Amygdala (tissue), 56 donors: Measurements from ENCODE around the gene SNX18.
"Not testable (repeated sequence)": the region's sequence is repeated elsewhere in the genome, so short reads cannot be mapped to it uniquely, and the experiment has no call there.

Experiments
- DNase-seq, 56 donors: peaks; one replicate each; lab custom pipeline; 2025; lab: John Stamatoyannopoulos, UW

Gene SNX18, protein sequence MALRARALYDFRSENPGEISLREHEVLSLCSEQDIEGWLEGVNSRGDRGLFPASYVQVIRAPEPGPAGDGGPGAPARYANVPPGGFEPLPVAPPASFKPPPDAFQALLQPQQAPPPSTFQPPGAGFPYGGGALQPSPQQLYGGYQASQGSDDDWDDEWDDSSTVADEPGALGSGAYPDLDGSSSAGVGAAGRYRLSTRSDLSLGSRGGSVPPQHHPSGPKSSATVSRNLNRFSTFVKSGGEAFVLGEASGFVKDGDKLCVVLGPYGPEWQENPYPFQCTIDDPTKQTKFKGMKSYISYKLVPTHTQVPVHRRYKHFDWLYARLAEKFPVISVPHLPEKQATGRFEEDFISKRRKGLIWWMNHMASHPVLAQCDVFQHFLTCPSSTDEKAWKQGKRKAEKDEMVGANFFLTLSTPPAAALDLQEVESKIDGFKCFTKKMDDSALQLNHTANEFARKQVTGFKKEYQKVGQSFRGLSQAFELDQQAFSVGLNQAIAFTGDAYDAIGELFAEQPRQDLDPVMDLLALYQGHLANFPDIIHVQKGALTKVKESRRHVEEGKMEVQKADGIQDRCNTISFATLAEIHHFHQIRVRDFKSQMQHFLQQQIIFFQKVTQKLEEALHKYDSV

DNA sequence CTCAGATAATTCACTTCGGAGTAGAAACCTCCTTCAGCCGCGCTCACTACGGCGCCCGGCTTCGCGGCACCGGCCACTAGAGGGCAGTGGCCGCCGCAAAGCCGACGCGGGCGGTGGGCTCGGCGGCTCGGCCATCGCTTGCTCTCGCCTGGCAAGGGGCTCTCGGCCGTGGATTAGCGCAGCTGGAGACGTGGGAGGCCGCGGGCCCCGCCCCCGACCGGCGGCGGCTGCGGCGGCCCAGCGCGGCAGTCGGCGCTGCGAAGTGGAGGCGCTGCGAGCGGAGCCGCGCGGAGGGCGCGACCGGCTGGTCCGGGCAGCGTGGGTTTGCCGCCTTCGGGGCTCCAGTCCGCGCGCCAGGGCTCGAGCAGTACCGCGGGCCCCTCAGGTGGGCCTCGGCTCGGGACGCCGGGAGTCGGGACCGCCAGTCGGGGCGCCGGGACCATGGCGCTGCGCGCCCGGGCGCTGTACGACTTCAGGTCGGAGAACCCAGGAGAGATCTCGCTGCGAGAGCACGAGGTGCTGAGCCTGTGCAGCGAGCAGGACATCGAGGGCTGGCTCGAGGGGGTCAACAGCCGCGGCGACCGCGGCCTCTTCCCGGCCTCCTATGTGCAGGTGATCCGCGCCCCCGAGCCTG lies at the start of gene SNX18:
SNX18 (plus strand) TSS at position 248 of the 634 bp plus-strand sequence; CDS start at position 442, 194 bp downstream.
- DNase-seq: peak; percentile 38 to 92 (median 80)

DNA sequence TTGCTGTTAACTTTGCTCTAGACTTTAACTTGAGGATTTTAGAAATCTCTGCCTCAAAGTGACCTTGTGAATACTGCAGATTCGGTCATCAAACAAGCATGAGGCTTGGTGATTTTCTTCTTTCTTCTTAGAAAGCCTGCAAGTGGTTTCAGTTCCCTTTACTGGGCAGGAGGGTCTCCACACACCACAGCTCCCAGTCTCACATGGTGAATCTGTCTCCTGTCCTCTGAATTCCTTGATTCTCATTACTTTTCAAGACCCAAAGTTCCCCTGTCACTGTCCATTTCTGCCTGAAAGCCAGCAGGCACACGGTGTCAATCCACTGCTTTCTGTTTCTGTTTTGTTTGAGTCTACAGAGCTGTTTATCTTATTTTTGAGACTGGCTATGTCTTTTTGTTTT lies 47.9 kb upstream of the SNX18 start:
- peak in 1 of 56 donors; percentile 8 for DNase-seq

DNA sequence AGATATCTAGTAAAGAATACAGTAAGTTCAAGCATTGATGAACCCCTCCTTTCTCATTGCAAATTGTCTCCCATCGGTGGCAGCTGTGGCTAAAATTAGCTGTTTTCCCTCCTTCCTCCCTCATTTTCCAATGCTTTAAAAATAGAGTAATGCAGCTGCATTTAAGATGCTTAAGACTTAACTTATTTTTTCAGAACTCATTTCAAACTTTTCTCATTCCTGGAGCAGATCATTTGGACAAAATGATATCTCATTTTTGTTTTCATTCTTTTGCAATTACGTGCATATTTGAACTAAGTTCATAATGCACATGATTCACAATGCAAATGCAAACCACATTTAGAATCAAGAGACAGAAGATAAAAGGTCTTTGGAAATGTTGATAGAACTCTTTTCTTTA lies 47.4 kb upstream of the SNX18 start:
- DNase-seq: no peak

DNA sequence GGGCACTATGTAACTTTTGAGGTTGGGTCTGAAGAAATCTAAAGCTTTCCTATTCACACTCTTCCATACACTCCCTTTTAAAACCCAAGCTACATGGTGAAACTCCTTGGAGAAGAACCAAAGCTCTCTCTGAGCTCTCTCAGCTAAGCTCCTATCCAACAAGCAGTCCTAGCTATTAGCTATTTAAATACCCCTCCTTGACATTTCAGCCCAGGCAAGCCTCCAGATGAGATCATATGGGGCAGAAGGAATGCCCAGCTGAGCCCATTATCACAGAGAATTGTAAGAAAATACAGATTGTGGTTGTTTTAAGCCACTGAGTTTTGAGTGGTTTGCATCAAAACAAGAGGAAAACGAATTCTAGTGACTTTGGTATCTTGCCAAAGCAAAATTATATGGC lies 46.9 kb upstream of the SNX18 start:
- no peak for DNase-seq

DNA sequence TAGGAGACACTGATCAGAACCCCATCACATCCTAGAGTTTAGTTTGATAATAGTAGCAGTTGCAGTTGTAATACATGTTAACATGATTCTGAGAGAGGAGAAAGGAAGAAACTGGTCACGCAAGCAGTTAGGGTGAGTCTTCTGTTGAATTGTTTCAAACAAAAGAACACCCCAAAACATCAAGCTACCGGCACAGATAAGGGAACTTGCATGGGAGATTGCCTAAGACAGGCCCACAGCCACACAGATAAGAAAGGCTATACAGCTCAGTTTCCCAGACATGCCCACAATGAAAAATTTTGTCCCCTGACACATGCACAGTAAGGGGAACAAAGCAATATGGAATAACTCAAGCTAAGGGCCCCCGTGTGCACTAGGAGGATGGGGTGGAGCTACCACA lies 46.2 kb upstream of the SNX18 start:
- no peak for DNase-seq

DNA sequence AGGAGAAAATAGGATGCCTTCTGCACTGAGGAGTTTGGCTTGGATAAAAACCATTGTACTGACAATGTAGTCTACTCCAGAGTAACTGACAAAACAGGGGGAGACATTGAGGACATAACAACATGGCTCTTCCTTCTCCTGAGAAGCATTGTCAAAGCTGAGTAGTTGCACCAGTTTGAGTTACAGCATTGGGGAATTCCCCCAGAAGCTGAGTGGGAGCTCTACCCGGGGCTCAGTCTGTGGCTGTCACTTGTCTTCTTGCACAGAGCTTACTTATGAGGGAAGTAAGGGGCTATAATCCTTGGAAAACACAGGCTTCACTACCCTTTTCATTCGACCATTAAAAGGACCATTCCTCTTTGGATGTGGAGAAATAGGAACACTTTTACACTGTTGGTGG lies 40.9 kb upstream of the SNX18 start:
- no peak for DNase-seq

DNA sequence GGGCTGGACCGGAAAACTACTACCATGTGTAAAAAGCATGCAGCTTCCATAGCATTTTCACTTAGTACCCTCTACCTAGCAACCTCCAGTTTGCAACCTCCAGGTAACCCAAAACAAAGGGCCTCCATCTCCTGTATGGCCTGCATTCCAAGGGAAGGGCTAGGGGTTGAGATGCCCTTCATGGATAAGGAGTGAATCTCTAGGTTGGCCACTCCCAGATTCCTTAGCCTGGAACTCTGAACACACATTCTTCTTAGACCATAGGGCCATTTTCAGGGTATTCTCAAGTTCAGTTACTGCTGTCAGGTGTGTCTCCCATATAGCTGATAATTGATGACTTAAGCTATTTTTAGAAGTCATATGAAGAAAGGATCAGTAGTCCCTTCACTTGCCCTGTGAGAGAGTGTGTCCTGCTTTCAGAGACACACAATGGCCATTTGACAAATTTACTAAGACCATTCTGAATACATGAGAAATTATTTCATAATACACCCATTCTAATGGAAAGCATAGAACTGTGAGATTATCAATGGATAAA lies 39.5 kb upstream of the SNX18 start:
- DNase-seq: no peak

DNA sequence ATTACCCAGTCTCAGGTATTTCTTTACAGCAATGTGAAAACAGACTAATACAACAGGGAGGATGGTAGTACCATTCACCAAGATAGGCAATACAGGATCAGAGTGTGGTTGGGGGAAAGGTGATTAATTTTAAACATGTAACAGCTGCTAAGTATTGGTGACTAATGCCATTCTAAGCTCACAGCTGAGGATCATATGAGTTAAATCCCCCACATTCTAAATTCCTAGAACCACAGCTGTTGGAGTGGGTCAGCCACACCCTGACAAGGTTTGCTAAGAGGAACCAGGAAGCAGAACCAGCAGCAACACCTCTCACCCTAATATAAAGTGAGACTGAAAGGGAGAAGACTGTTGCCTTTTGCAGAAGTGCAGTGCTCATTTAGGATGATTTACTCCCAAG lies 37.3 kb upstream of the SNX18 start:
- DNase-seq: no peak

DNA sequence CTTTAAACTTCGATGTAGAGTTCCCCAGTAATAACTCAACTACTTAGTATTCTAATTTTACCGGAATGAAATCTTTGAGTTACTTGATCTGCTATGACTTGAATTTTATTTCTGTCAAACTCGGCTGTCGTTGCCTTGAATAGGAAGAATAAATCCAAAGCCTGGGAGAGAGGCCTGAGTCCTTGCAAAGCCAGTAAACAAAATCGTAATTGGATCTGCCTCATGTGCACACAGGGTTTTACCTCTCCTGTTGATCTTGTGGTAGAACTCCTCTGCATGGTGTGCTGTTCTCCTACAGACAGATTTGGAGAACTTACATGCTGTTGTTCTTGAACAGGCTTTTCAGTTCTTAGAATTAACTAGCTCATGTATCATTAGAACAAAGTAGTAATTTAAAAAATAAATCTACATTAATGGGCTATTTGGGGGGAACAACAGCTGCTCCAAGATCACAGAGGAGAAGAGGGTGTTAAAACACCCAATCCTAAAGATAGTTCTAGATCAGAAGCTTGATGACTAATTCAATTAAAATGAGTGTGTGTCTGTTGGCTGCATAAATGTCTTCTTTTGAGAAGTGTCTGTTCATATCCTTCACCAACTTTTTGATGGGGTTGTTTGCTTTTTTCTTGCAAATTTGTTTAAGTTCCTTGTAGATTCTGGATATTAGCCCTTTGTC lies 33.2 kb upstream of the SNX18 start:
- no peak for DNase-seq

DNA sequence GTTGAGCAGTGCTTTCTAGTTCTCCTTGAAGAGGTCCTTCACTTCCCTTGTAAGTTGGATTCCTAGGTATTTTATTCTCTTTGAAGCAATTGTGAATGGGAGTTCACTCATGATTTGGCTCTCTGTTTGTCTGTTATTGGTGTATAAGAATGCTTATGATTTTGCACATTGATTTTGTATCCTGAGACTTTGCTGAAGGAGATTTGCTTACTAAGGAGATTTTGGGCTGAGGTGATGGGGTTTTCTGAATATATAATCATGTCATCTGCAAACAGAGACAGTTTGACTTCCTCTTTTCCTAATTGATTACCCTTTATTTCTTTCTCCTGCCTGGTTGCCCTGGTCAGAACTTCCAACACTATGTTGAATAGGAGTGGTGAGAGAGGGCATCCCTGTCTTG lies 31.9 kb upstream of the SNX18 start:
- DNase-seq: not testable (repeated sequence)

DNA sequence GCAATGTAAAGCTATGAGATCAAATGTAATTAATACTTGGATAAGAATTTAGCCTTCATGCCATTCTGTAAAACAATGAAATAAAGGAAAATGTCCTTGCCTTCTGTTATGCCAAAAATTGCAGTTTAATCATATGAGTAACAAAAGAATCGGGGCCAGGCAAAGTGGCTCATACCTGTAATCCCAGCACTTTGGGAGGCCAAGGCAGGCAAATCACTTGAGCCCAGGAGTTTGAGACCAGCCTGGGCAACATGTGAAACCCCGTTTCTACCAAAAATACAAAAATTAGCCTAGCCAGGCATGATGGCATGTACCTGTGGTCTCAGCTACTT lies 27.9 kb upstream of the SNX18 start:
- not testable (repeated sequence) for DNase-seq

DNA sequence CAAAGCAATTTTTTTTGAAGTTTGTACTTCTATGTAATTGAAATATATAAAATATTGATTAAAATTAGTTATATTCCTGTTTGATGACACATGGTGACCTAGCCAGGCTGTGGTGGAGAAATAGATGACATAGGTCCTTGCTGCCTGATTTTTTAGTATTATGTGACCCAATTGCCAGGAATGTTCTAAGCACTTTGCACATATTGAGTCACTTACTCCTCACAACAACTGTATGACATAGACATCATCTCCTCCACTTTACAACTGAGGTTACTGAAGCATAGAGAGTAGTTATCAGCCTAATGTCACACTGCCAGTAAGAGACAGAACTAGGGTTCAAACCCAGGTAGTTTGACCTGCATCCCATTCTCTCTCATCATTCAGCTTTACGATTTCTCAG lies 26.2 kb upstream of the SNX18 start:
- no peak for DNase-seq

DNA sequence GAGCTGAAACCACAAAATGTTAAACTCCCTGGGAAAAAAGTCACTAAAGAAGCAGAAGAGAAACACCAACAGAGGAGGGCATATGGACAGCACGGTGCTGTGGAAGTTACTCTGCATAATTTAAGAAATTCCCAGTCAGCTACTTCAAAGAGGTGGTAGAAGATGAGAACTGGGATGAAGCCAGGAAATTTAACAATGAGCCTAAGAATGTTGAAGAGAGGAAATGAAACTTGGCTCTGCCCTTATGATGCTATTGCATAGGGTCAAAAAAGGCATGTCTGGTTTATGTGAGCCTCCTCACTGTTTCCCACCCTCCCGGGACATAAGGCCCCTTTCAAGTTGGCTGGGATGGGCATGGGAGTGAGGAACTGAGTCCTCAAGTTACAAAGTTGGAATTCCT lies 25.4 kb upstream of the SNX18 start:
- no peak for DNase-seq

DNA sequence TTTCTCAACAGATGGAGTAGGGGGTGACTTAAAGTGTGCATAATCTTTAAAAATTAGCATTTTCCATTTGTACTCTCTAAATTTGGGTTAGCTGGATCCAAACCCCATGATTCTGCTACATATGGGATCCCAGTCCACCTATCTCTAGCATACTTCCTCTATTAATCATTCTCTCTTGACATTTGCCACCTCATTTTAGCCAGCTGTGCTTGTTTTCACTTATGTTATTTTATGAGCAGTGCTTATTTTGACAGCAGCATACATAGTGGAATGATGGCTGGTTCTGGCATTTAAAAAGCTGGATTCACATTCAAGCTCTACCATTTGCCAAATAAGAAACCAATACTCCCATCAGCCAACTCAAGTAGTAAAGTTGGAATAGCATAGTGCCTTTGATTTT lies 22.5 kb upstream of the SNX18 start:
- DNase-seq: no peak

DNA sequence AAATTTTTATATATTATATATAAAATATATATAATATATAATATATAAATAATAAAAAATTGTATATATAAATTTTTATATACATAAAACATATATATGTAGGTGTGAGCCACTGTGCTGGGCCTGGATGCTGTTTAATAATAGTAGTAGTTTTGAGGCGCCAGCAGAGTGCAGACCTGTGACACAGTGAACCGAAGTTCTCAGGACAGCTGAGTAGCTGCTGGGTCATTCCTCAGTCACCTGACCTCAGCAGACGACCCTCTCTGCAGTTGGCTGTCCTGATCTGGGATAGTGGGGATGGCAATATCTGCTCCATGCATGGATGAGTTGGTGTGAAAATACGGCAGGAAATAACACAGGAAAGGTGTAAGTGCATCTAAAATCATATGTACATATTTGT lies 3.3 kb upstream of the SNX18 start:
- DNase-seq: no peak

DNA sequence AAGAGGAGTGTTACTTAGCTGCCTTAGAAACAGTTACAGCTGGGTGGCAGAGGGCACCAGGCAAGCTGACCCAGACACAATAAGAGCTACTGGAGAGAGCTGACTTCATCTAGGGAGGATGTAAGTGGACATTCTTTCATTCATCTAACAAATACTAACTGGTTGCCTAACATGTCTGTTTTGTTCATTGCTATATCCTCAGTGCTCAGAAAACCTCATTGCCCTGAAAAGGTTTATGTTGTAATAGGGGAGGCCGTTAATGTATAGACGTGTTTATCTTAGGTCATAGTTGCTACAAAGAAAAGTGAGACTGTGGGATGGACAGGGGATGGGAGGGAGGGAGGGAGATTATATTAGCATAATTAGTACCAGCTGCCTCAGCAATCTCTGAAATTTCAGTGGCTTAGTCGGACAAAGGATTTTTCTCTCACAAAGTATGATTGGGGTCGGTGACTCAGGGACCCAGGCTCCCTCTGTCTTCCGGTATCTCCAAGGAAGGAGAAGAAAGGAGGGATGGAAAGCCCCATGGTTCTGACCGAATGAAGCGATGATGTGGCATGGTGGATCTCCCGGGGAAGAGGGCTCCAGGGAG lies 2.6 kb upstream of the SNX18 start:
- no peak for DNase-seq

DNA sequence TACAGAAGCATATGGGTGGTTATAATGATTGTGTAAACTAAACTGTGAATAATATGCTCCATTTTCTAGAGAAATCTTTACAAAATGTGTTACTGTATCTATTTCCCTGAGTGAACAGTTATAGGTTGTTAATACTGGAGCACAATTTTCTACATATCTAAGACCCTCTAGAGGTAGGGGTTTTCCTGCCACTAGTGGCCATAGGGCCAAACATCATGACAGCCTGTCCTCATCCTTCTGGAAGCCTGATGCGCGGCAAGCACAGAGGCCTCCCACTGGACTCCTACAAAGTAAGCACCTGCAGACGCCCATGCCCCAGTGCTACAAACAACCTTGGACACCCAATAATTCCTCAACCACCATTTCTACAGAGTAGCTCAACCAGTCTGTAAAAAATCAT lies 1.9 kb upstream of the SNX18 start:
- DNase-seq: no peak

DNA sequence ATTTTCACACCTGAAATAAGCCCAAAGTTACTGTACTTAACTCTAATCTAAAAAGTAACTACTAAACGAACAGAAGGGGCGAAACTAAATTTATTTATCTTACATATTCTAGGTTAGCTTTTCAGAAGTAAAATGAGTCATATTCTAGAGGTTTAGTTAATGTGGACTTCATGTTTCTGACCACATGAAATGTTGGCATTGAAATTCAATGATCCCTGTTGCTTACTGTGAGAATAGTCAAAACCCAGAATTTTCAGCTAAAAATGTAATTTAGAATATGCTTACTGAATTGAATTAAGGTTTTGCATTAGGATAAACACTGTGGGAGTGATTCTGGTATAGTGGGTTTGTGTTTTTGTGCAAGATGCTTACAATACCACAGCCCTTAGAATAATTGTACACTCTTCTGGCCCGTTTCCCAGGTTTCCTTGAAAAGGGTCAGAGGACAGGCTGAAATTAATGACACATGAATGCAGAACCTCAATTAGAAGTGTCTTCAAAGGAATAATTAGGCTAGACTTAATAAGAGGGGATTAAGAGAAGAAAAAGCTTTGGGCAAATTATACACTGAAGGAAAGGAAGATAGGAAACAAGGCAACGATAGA lies 1.4 kb upstream of the SNX18 start:
- DNase-seq: peak in 3 of 56 donors; percentile 12 to 27 (median 14)

DNA sequence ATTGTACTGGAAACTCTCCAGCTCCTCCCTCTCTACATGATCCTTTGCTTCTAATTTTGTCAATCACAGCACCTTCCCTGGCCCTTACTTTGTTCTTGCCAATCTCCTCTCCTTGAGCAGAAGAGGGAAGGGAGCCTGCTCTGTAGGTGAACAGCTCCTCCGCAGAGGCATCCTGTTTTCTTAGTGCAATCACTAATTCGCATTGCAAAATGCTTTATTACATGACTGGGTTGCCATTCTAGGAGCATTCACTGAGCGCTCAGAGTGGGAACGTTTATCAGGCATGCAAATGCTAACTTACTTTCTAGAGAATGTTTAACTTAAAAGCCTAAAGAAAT lies 416 bp upstream of the SNX18 start:
- no peak for DNase-seq

DNA sequence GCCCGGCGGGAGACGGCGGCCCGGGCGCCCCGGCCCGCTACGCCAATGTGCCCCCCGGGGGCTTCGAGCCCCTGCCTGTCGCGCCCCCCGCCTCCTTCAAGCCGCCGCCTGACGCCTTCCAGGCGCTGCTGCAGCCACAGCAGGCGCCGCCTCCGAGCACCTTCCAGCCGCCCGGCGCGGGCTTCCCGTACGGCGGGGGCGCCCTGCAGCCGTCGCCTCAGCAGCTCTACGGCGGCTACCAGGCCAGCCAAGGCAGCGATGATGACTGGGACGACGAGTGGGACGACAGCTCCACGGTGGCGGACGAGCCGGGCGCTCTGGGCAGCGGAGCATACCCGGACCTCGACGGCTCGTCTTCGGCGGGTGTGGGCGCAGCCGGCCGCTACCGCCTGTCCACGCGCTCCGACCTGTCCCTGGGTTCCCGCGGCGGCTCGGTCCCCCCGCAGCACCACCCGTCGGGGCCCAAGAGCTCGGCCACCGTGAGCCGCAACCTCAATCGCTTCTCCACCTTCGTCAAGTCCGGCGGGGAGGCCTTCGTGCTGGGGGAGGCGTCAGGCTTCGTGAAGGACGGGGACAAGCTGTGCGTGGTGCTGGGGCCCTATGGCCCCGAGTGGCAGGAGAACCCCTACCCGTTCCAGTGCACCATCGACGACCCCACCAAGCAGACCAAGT lies 723 bp downstream of the SNX18 start:
- peak in 19 of 56 donors; percentile 14 to 64 (median 37) for DNase-seq
